Osteocyte (in vitro differentiated cells): Measurements from ENCODE around the gene VAMP3. TPM values are rescaled to one million over a fixed set of nuclear protein-coding genes. Genes with fewer than 3 reads are reported as not detected.

Source experiments
- DNase-seq: peaks from one replicate; pipeline ENCODE4 v3.0.0; 2021; ENCODE audit warnings: mixed read lengths; ENCODE audit not compliant: unreplicated experiment; ENCODE audit errors: extremely low spot score
- H3K27ac Mint-ChIP-seq: one replicate; pipeline ENCODE4 v1.8.0; 2021; ENCODE audit warnings: mild to moderate bottlenecking, mixed read lengths; ENCODE audit not compliant: unreplicated experiment
- H3K27me3 Mint-ChIP-seq: one replicate; pipeline ENCODE4 v1.8.0; 2021; ENCODE audit warnings: mixed read lengths; ENCODE audit not compliant: unreplicated experiment
- H3K36me3 Mint-ChIP-seq: one replicate; pipeline ENCODE4 v1.8.0; 2021; ENCODE audit warnings: mixed read lengths; ENCODE audit not compliant: unreplicated experiment
- H3K4me1 Mint-ChIP-seq: one replicate; pipeline ENCODE4 v1.8.0; 2021; ENCODE audit warnings: mixed read lengths; ENCODE audit not compliant: unreplicated experiment
- H3K4me3 Mint-ChIP-seq: one replicate; pipeline ENCODE4 v1.8.0; 2021; ENCODE audit warnings: mild to moderate bottlenecking, moderate library complexity, mixed read lengths; ENCODE audit not compliant: unreplicated experiment
- H3K9me3 Mint-ChIP-seq: one replicate; pipeline ENCODE4 v1.8.0; 2021; ENCODE audit warnings: mixed read lengths; ENCODE audit not compliant: unreplicated experiment
- total RNA-seq: library from RNA; stranded (reverse); gene quantifications from 2 replicates; pipeline ENCODE4 v1.2.1, GENCODE V29; 2021
- TF ChIP-seq, protein P1 (sequence below): fragments of 200-600 bp; sonication (generic); IDR thresholded peaks from 2 replicates; pipeline ENCODE4 v1.5.0; 2021; ENCODE audit warnings: antibody characterized with exemption, mild to moderate bottlenecking, moderate library complexity

VAMP3 gene
- total RNA-seq, 1 donor from 2014 or later, result 116 TPM

DNA sequence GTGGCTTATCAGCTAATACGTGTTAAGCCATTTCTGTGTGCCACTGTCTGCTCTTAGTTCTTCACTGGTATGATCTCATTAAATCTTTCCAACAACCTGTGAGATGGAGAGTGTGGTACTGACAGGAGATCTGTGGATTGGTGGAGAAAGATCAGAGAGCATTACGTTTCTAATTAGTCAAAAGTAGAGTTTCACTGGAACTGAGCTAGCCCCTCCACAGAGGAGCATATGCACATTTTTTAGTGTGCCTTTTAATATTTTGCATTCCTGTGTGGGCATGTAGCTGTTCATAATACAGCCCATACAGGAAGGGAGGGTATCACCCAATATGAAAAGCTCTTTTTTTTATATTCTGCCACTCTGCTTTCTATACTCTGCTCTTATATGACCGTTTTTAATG, 50.2 kb downstream of the VAMP3 start:
- Mint-ChIP-seq H3K4me3 (no peak overlapping the region), H3K4me1 (no peaks in the 10 kb centered on the region), H3K27ac (no peak overlapping the region), H3K36me3 (peaks cover 15% of the 10 kb centered on the region), H3K9me3 (no peaks in the 10 kb centered on the region), H3K27me3 (no peaks in the 10 kb centered on the region)
- no peak for DNase-seq
- TF ChIP-seq, protein P1, sequence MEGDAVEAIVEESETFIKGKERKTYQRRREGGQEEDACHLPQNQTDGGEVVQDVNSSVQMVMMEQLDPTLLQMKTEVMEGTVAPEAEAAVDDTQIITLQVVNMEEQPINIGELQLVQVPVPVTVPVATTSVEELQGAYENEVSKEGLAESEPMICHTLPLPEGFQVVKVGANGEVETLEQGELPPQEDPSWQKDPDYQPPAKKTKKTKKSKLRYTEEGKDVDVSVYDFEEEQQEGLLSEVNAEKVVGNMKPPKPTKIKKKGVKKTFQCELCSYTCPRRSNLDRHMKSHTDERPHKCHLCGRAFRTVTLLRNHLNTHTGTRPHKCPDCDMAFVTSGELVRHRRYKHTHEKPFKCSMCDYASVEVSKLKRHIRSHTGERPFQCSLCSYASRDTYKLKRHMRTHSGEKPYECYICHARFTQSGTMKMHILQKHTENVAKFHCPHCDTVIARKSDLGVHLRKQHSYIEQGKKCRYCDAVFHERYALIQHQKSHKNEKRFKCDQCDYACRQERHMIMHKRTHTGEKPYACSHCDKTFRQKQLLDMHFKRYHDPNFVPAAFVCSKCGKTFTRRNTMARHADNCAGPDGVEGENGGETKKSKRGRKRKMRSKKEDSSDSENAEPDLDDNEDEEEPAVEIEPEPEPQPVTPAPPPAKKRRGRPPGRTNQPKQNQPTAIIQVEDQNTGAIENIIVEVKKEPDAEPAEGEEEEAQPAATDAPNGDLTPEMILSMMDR, result no peak

DNA sequence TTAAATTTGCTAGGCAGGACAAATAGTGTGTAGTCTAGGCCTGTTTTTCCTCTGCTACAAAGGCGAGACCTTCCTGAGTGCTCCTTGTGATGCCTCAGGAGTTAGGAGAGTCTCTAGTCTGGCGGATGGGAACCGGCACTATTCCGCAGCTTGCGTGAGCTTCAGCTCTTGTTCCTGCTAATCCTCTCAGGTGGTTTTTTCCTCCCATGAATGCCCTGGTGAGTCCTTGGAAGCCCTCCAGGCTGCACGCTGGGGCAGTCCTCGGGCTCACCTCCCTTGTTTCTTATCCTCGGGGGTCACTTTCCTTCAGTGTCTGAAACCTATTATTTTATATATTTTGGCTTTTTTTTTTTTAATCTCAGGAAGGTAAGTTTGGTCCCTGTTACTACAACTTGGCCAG, 53.6 kb downstream of the VAMP3 start:
- DNase-seq, result no peak
- no peaks in the 10 kb centered on the region for H3K9me3 Mint-ChIP-seq
- no peaks in the 10 kb centered on the region for H3K4me1 Mint-ChIP-seq
- H3K27me3 Mint-ChIP-seq, result no peaks in the 10 kb centered on the region
- no peak overlapping the region for H3K4me3 Mint-ChIP-seq
- H3K36me3 Mint-ChIP-seq, result peaks cover 23% of the 10 kb centered on the region
- H3K27ac Mint-ChIP-seq, result no peak overlapping the region
- TF ChIP-seq, protein P1, result no peak

DNA sequence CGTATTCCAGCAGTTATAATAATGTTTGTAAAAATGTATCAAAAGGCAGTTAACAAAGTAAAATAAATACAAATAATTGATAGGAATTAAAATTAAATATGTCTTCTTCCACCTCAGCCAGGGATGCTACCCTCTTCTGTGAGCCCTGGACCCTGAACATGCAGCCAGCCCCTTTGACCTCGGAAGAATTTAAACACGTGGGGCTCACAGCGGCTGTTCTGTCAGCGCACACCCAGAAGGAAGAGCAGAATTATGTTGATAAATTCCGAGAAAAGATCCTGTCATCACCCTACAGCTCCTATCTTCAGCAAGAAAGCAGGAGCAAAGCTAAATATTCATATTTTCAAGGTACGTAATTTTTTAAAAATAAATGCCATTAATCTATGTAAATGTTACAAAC, 55.3 kb downstream of the VAMP3 start:
- Mint-ChIP-seq H3K27me3 (no peaks in the 10 kb centered on the region), H3K27ac (no peak overlapping the region), H3K9me3 (no peaks in the 10 kb centered on the region), H3K4me3 (no peak overlapping the region), H3K4me1 (no peaks in the 10 kb centered on the region), H3K36me3 (peaks cover 12% of the 10 kb centered on the region)
- TF ChIP-seq, protein P1, result no peak
- DNase-seq, result no peak

DNA sequence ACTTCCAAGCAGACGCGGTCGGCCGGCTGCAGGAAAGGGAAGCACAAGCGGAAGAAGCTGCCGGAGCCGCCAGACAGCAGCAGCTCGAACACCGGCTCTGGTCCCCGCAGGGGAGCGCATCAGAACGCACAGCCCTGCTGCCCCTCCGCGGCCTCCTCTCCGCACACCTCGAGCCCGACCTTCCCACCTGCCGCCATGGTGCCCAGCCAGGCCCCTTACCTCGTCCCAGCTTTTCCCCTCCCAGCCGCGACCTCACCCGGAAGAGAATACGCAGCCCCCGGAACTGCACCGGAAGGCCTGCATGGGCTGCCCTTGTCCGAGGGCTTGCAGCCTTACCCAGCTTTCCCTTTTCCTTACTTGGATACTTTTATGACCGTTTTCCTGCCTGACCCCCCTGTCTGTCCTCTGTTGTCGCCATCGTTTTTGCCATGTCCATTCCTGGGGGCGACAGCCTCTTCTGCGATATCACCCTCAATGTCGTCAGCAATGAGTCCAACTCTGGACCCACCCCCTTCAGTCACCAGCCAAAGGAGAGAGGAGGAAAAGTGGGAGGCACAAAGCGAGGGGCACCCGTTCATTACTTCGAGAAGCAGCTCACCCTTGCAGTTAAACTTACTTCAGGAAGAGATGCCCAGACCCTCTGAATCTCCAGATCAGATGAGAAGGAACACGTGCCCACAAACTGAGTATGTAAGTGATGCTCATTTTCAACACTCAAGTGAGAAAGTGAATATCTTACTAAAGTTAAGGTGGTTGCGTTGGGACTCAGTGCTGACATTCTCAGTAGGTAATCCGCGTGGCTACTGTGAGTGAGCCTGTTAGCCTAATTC, 56.2 kb downstream of the VAMP3 start:
- H3K27me3 Mint-ChIP-seq, result no peaks in the 10 kb centered on the region
- no peaks in the 10 kb centered on the region for H3K4me1 Mint-ChIP-seq
- TF ChIP-seq, protein P1, result no peak
- DNase-seq, result no peak
- H3K27ac Mint-ChIP-seq, result no peak overlapping the region
- no peaks in the 10 kb centered on the region for H3K9me3 Mint-ChIP-seq
- peaks cover 12% of the 10 kb centered on the region for H3K36me3 Mint-ChIP-seq
- H3K4me3 Mint-ChIP-seq, result no peak overlapping the region

Other genes starting within 250 kb of the VAMP3 start
- 8.5 and 8.8 TPM in 2 replicates for gene PER3, start 13.0 kb downstream of the VAMP3 start, total RNA-seq
- not detected in 2 replicates for gene UTS2, start 81.8 kb downstream of the VAMP3 start, total RNA-seq
- not detected in 2 replicates for gene TNFRSF9, start 169.5 kb downstream of the VAMP3 start, total RNA-seq
- gene PARK7, start 190.4 kb downstream of the VAMP3 start, total RNA-seq, result 263 and 264 TPM in 2 replicates